ENCODE results near the gene TMPRSS3. TPM values are rescaled to one million over a fixed set of nuclear protein-coding genes. Genes with fewer than 3 reads are reported as not detected.

Gene TMPRSS3
- polyA plus RNA-seq, 1 experiment = not detected

DNA sequence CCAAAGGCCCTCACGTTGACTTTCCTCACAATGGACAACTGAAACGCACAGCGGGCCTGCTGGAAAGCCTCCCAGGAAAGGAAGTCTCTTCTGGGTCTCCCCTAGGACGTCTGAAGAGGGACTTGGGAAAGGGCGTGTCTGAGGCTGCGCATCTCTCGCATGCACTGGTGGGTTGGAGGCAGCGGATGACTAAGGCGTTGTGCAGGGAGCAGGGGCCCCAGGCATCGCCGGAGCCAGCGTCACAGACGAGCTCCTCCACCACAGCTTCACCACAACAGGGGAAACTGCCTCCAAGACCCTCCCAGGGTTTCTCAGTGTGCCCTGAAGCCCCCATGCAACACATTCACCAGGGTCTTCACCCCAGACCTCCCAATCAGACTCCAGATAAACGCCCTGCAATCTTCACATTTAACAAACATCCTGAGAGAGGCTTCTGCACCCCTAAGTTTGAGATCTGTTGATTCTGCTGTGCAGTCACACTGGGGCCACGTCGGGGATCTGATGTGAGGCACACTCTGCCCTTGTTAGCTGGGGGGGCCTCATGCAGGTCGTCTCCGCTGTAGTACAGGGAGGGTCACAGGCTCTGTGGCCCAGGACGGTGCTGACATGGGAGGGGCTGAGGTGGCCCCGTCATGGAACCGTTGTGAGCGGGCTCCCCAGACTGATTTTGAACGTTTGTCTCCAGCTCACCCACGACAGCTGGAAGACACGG, 22.5 kb downstream of the TMPRSS3 start:
- DNase-seq (ENCODE audit: low read depth) = no peak
- CTCF ChIA-PET = no interaction called here
- Histone ChIP-seq H3K4me3 (ENCODE audit: low read depth, low read length) (no peak overlapping the region), H3K36me3 (ENCODE audit: control insufficient read depth, insufficient read depth, low read length) (no peaks in the 10 kb centered on the region), H3K27me3 (ENCODE audit: control insufficient read depth, insufficient read depth, low read length) (no peaks in the 10 kb centered on the region)
- no peak for TF ChIP-seq CTCF (IDR thresholded peaks at IDR 0.05; ENCODE audit: insufficient read depth, low read depth, low read length)
- POLR2A ChIA-PET = no interaction called here

DNA sequence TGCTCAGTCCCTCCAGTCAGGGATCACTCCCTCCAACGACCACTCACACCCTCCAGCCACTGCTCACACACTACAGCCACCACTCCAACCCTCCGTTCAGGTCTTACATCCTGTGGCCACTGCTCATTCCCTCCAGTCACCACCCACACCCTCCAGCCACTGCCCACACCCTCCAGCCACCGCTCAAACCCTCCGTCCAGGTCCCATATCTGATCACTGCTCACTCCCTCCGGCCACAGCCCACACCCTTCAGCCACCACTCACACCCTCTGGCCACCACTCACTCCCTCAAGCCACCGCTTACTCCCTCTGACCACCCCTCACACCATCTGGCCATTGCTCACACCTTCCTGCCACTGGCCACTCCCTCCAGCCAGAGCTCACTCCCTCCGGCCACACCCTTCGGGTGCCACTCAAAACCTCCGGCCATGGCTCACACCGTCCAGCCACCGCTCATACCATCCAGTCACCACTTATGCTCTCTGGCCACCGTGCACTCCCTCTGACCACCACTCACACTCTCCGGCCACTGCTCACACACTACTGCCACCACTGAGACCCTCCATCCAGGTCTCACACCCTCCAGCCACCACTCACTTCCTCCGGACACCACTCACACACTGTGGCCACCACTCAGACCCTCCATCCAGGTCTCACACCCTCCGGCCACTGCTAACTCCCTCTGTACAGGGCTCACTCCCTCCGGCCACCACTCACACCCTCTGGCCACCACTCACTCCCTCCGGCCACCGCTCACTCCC, 24.8 kb downstream of the TMPRSS3 start:
- DNase-seq (ENCODE audit: low read depth) = no peak
- ChIA-PET POLR2A (no interaction called here), CTCF (no interaction called here)
- Histone ChIP-seq H3K4me3 (ENCODE audit: low read depth, low read length) (no peak overlapping the region), H3K36me3 (ENCODE audit: control insufficient read depth, insufficient read depth, low read length) (no peaks in the 10 kb centered on the region), H3K27me3 (ENCODE audit: control insufficient read depth, insufficient read depth, low read length) (no peaks in the 10 kb centered on the region)
- no peak for TF ChIP-seq CTCF (IDR thresholded peaks at IDR 0.05; ENCODE audit: insufficient read depth, low read depth, low read length)

DNA sequence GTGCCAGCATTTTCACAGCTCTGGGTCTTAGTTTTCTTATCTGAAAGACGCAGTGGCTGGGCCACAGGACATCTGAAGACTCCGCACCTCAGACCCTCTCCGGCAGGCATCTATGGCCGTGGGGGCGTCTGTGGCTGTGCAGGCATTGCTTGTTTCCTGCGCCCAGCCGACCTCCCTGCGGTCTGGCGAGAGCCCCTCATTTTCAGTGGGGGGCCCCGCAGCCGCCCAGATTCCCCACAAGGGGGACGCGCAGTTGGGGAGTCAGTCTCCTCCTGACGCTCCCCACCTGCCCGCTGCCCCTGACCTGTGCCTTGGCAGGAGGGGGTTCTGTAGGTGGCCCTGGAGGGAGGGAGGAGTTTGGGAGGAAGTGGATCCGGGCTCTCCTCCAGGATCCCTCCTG, 26.0 kb downstream of the TMPRSS3 start:
- no peak for TF ChIP-seq CTCF (IDR thresholded peaks at IDR 0.05; ENCODE audit: insufficient read depth, low read depth, low read length)
- ChIA-PET POLR2A (no interaction called here), CTCF (no interaction called here)
- Histone ChIP-seq H3K36me3 (ENCODE audit: control insufficient read depth, insufficient read depth, low read length) (no peaks in the 10 kb centered on the region), H3K4me3 (ENCODE audit: low read depth, low read length) (no peak overlapping the region), H3K27me3 (ENCODE audit: control insufficient read depth, insufficient read depth, low read length) (no peaks in the 10 kb centered on the region)
- no peak for DNase-seq (ENCODE audit: low read depth)

GRCh38 chr21:42367367-42368165, 28.3 kb downstream of the TMPRSS3 start:
- CTCF ChIA-PET = no interaction called here
- no peaks in the 10 kb centered on the region for H3K36me3 ChIP-seq (ENCODE audit: control insufficient read depth, insufficient read depth, low read length)
- POLR2A ChIA-PET = interaction anchor here (0.6 kb wide), 1 partner anchor 212 kb away, joined by 3 read pairs; no protein-coding TSS in a partner anchor
- no peaks in the 10 kb centered on the region for H3K27me3 ChIP-seq (ENCODE audit: control insufficient read depth, insufficient read depth, low read length)
- no peak for TF ChIP-seq CTCF (IDR thresholded peaks at IDR 0.05; ENCODE audit: insufficient read depth, low read depth, low read length)
- no peak overlapping the region for H3K4me3 ChIP-seq (ENCODE audit: low read depth, low read length)
- no peak for DNase-seq (ENCODE audit: low read depth)

Measured in BJ (cell line).